Stimulated activated CD4-positive, alpha-beta T cell treated with anti-CD3 and anti-CD28 coated beads, Interleukin-12 subunit alpha, Interleukin-12 subunit beta, amount 100 ng/mL, for 48 hours (primary cell): ENCODE measurements around the gene FOXC2.

ENCODE experiments used
- DNase-seq, 3 donors: peaks; one replicate each; pipeline ENCODE4 v3.0.0-alpha.2; 2020; ENCODE audit warnings: low read depth in 2 of 3, low spot score in 1 of 3

FOXC2 gene

DNA sequence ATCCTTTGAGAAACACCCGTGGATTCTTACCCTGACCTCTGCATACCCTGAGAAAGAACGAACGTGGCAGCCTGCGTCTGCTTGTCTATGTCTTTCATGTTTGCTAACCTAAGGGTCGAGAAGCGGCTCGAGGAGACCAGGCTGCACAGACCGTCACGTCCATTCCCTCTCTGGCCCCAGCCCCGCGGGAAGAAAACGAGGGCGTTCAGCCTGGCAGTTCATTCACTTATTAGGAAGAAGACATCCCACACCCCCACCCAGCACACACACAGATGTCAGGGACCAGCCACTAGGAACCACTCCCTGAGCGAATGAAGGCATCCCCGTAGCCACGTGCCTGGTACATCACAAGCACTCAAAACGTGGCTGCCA lies 10.9 kb upstream of the FOXC2 start:
- DNase-seq = no peak

GRCh38 chr16:86556576-86556975 lies 10.1 kb upstream of the FOXC2 start:
- no peak for DNase-seq

DNA sequence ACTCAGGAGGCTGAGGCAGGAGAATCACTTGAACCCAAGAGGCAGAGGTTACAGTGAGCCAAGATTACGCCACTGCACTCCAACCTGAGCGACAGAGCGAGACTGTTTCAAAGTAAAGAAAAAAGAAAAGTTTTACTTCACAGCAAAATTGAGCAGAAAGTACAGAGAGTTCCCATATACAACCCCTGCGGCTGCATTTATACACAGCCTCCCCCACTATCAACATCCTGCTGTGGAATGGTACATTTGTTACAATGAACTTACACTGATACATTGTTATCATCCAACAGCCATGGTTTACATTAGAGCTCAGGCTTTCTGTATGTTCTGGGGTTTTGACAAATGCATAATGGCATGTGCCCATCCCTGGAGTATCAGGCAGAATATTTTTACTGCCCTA lies 9.0 kb upstream of the FOXC2 start:
- DNase-seq = no peak

GRCh38 chr16:86558355-86559193 lies 8.1 kb upstream of the FOXC2 start:
- no peak for DNase-seq

DNA sequence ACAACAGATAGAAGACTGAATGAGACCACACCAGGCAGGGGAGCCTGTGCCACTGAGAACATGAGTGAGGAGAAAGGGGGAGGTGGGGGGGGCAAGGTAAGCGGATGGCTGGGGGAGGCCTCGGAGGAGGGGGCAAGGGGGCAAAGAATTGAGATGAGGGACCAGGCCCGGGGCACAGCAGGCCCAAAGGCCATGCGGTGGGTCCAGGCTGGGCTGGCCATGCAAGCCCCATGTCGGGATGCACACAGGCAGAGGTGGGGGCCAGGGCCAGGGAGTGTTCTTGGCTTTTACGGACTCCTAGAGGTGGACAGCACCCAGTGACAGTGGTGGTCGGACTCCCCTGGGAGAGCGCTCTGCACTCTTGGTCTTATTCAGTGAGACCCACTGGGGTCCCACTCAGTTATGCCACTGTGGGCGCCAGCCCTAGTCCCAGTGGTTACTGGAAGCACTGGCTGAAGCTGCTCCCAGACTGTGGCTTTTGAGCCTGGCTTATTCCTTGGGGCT lies 6.8 kb upstream of the FOXC2 start:
- DNase-seq = no peak

GRCh38 chr16:86562356-86562755 lies 4.3 kb upstream of the FOXC2 start:
- no peak for DNase-seq

DNA sequence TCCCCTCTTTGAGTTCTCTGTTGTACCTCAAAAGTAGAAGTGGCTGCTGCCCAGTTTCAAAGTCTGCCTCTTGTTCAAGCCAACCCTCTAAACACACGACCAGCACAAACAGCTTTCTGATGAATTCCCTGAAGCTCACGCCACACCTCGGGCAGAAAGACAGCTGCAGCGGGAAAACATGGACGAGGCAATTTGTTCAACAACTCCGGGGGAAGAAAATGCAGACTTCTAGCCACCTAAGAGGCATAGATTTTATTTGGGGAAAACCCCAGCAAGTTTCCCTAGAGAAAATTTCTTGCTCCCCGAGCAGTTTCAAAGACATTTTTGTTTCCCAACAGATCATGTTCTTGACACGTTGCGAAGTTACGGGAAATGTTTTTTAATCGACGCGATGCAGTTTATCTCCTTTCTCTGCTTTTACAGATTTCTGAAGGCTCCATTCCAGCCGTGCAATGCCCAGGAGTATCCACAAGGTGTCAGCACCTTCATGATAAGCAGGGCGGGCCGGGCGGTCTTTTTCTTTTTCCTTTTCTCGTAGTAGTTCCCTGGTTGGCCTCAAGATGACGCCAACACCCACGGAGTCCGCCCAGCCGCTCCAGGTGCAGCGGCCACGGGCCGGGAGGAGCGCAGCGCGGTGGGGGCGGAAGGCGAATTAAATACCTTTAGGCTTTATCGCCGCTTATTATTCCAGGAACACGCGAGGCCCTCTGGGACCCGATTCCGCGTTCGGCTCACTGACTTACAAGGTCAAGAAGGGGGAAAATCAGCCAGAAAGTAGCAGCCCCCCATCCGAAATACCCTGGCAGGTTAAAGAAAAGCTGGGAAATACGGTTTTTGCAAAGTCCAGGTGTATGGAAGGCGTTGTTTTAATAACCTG lies 2.9 kb upstream of the FOXC2 start:
- peak; percentile 80 to 93 (median 82) for DNase-seq

GRCh38 chr16:86565181-86565631 lies 1.4 kb upstream of the FOXC2 start:
- DNase-seq = no peak

GRCh38 chr16:86565644-86566511 lies 751 bp upstream of the FOXC2 start:
- no peak for DNase-seq

DNA sequence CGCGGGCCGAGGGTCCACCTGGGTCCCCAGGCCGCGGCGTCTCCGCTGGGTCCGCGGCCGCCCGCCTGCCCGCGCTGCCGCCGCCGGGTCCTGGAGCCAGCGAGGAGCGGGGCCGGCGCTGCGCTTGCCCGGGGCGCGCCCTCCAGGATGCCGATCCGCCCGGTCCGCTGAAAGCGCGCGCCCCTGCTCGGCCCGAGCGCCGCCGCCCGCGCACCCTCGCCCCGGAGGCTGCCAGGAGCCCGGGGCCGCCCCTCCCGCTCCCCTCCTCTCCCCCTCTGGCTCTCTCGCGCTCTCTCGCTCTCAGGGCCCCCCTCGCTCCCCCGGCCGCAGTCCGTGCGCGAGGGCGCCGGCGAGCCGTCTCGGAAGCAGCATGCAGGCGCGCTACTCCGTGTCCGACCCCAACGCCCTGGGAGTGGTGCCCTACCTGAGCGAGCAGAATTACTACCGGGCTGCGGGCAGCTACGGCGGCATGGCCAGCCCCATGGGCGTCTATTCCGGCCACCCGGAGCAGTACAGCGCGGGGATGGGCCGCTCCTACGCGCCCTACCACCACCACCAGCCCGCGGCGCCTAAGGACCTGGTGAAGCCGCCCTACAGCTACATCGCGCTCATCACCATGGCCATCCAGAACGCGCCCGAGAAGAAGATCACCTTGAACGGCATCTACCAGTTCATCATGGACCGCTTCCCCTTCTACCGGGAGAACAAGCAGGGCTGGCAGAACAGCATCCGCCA lies 504 bp downstream of the FOXC2 start:
- DNase-seq = no peak

- no peak for DNase-seq
Observed at GRCh38 chr16:86567701-86568581, 1.3 kb downstream of the FOXC2 start.

- DNase-seq = no peak
Observed at GRCh38 chr16:86568677-86569623, 2.3 kb downstream of the FOXC2 start.

GRCh38 chr16:86569701-86570447 lies 3.2 kb downstream of the FOXC2 start:
- DNase-seq = no peak

DNA sequence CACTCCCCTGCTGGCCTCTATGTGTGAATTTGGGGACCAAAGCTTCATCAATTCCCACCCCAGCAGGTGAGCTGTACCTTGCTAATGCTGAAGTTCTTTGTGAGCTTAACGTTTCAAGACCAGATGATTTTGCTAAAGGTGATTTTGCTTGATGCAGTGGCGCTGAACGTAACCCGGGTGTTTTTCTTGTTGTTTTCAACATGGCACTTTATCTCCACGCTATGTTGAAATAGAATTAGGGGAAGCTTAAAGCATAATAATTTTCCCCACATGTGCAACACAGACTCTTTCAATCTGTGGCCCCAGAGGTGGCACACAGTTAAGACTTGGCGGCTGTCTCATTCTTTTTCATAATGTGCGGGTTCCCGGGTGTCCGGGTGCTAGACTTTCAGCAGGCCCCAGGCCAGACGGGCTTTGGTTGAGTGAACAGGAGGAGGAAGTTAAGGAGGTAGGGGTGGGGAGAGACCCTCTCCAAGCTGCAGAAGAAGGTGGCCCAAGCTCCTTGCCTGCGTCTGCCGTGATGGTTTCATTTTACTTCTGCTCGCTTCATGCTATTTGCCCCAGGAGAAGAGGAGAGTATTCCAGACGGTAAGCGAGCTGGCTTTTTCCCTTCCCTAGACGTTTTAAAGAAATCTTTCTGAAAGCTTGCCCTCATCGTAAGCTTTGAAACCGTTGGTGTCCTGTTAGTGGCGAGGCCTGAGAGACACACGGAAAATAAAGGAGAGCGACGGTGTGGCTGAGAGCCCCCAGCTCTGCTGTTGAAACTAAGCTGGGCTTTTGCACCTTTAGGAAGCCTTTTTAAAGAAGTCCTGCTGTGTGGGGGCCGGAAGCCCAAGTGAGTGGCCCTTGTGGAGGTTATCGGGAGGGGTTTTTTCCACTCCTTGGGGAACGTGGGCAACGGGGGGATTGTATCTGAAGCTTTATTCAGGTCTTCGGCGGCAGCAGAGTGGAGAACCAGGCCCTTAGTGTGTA lies 4.2 kb downstream of the FOXC2 start:
- no peak for DNase-seq

- DNase-seq = no peak
Observed at GRCh38 chr16:86571530-86571915, 4.9 kb downstream of the FOXC2 start.

DNA sequence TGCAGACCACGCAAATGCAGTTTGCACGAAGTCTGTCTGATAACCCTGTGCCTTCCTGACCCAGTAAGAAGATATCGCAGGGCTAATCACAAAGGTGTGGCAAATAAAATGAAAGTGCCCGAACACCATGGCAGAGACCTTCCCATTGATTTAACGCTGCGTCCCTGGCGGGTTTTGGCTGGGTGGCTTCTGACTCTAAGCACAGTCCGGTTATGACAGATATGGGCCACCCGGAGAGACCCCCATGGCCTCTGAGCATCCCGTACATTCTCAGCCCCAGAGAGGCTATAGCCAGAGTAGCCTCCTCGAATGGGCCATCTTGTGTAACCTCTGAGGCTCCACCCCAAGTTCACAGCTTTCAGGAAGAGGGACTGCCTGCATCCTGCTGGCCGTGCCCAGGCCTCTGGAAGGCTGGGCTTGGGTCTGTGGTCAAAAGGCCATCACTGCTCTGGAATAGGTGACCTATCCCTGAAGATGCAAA lies 5.5 kb downstream of the FOXC2 start:
- no peak for DNase-seq
